HepG2 (cell line): ENCODE measurements around the gene ARHGAP26. TPM values are rescaled to one million over a fixed set of nuclear protein-coding genes. Genes with fewer than 3 reads are reported as not detected.

Experiments
- CBX5 ChIP-seq: sonication (generic); formaldehyde crosslinking; IDR thresholded peaks from 2 replicates; pipeline ENCODE4 v1.4.0; 2020; ENCODE audit warnings: missing genetic modification reagents, borderline replicate concordance
- FOXO1 ChIP-seq: sonication (generic); formaldehyde crosslinking; IDR thresholded peaks from 2 replicates; pipeline ENCODE4 v1.4.0; 2020; ENCODE audit warnings: missing genetic modification reagents
- HDAC1 ChIP-seq: sonication (generic); formaldehyde crosslinking; IDR thresholded peaks from 2 replicates; pipeline ENCODE4 v1.5.1; 2020; ENCODE audit warnings: mild to moderate bottlenecking, missing genetic modification reagents
- WIZ ChIP-seq: sonication (generic); formaldehyde crosslinking; IDR thresholded peaks from 2 replicates; pipeline ENCODE4 v1.5.1; 2020; ENCODE audit warnings: mild to moderate bottlenecking, missing genetic modification reagents
- ZNF143 ChIP-seq: sonication (generic); formaldehyde crosslinking; IDR thresholded peaks from 2 replicates; pipeline ENCODE4 v1.4.0; 2020; ENCODE audit warnings: missing genetic modification reagents
- ZNF383 ChIP-seq: sonication (generic); formaldehyde crosslinking; IDR thresholded peaks from 2 replicates; pipeline ENCODE4 v1.4.0; 2020; ENCODE audit warnings: missing genetic modification reagents, mild to moderate bottlenecking, borderline replicate concordance
- ZNF432 ChIP-seq: sonication (generic); formaldehyde crosslinking; IDR thresholded peaks from 2 replicates; pipeline ENCODE4 v1.5.0; 2020; ENCODE audit warnings: missing genetic modification reagents, mild to moderate bottlenecking, borderline replicate concordance
- ZNF761 ChIP-seq: sonication (generic); formaldehyde crosslinking; conservative IDR thresholded peaks from 2 replicates; pipeline ENCODE4 v1.4.0; 2020; ENCODE audit warnings: mild to moderate bottlenecking, missing genetic modification reagents
- polyA plus RNA-seq, 8 experiments: library from polyadenylated mRNA; depleted of rRNA in 3 of 8; stranded (reverse) in 7 of 8; unstranded in 1 of 8; fragments of >200 nt; fragmentation: Illumina TruSeq in 4 of 8; extraction: Trizol in 4 of 8; gene quantifications; 2 replicates each; pipeline versions ENCODE4 v1.2.1 to v1.2.3, GENCODE V29; 2011 to 2016; ENCODE audit warnings: low read depth in 4 of 8, missing spikeins in 1 of 8, mixed read lengths in 1 of 8; ENCODE audit not compliant: insufficient read depth in 1 of 8
- total RNA-seq, 5 experiments: library from RNA; depleted of rRNA; stranded (reverse); fragments of >200 nt; fragmentation: Illumina TruSeq; extraction: Trizol; gene quantifications; 2 replicates each; pipeline ENCODE4 v1.2.3, GENCODE V29; 2016; ENCODE audit warnings: low read depth in 1 of 5
- TF ChIP-seq, protein P1 (sequence below): IDR thresholded peaks from 2 replicates; pipeline ENCODE4 v1.6.1; 2016; ENCODE audit warnings: low read depth, missing genetic modification reagents, missing compliant biosample characterization
- TF ChIP-seq, protein P2 (sequence below): sonication (generic); formaldehyde crosslinking; IDR thresholded peaks from 2 replicates; pipeline ENCODE4 v1.4.0; 2020; ENCODE audit warnings: mild to moderate bottlenecking, missing genetic modification reagents
- TF ChIP-seq, protein P3 (sequence below): sonication (generic); formaldehyde crosslinking; IDR thresholded peaks from 2 replicates; pipeline ENCODE4 v1.8.0; 2022; ENCODE audit warnings: mild to moderate bottlenecking, missing genetic modification reagents, moderate library complexity
- TF ChIP-seq, protein P4 (sequence below): fragments of 450-650 bp; IDR thresholded peaks from 2 replicates; pipeline ENCODE4 v1.6.1; 2017; ENCODE audit warnings: mild to moderate bottlenecking
- TF ChIP-seq, protein P5 (sequence below): sonication (generic); formaldehyde crosslinking; IDR thresholded peaks from 2 replicates; pipeline ENCODE4 v1.8.0; 2022; ENCODE audit warnings: mild to moderate bottlenecking, missing genetic modification reagents; ENCODE audit not compliant: insufficient replicate concordance

Gene ARHGAP26
- total and polyA plus RNA-seq, 2 of the 13 experiments (the other 11 are each of a cell fraction or from before 2014, with no cell fraction given): 9.6 to 18.2 TPM

DNA sequence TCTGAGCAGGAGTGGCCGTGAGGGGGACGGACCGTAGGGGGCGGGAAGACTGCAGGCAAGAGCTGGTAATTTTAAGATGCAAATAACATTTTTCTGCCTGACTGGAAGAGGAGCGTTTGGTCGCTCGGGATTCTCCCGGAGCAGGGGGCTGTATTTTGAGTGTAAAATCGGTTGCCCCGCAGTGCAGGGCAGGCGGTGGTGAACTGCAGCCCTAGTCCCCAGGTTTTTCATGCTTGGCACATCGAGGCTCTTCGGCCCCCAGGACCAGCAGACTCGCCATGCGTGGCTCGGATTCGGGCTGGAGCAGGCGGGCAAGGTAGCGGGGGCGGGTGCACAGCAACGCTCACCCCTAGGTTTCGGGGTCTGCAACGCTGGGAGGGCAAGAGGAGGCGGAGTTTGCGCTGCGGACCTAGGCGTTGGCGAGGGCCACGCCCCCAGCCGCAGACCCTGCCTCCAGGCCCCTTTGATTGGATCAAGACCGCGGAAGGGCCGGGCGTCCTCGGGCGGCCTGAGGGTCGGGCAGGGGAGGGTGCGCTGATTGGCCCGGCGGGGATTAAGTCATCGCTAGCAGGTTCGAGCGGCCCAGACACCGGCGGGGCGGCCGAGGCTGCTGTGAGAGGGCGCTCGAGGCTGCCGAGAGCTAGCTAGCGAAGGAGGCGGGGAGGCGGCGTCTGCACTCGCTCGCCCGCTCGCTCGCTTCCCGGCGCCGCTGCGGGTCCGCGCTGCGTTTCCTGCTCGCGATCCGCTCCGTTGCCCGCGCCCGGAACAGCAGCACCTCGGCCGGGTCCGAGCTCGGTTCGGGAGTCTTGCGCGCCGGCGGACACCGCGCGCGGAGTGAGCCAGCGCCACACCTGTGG is at the start of gene ARHGAP26 (continued):
- TF ChIP-seq, protein P1, sequence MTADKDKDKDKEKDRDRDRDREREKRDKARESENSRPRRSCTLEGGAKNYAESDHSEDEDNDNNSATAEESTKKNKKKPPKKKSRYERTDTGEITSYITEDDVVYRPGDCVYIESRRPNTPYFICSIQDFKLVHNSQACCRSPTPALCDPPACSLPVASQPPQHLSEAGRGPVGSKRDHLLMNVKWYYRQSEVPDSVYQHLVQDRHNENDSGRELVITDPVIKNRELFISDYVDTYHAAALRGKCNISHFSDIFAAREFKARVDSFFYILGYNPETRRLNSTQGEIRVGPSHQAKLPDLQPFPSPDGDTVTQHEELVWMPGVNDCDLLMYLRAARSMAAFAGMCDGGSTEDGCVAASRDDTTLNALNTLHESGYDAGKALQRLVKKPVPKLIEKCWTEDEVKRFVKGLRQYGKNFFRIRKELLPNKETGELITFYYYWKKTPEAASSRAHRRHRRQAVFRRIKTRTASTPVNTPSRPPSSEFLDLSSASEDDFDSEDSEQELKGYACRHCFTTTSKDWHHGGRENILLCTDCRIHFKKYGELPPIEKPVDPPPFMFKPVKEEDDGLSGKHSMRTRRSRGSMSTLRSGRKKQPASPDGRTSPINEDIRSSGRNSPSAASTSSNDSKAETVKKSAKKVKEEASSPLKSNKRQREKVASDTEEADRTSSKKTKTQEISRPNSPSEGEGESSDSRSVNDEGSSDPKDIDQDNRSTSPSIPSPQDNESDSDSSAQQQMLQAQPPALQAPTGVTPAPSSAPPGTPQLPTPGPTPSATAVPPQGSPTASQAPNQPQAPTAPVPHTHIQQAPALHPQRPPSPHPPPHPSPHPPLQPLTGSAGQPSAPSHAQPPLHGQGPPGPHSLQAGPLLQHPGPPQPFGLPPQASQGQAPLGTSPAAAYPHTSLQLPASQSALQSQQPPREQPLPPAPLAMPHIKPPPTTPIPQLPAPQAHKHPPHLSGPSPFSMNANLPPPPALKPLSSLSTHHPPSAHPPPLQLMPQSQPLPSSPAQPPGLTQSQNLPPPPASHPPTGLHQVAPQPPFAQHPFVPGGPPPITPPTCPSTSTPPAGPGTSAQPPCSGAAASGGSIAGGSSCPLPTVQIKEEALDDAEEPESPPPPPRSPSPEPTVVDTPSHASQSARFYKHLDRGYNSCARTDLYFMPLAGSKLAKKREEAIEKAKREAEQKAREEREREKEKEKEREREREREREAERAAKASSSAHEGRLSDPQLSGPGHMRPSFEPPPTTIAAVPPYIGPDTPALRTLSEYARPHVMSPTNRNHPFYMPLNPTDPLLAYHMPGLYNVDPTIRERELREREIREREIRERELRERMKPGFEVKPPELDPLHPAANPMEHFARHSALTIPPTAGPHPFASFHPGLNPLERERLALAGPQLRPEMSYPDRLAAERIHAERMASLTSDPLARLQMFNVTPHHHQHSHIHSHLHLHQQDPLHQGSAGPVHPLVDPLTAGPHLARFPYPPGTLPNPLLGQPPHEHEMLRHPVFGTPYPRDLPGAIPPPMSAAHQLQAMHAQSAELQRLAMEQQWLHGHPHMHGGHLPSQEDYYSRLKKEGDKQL (CRISPR knock-in tag): peak; percentile 23; the same call in 1 of the 2 replicates
- TF ChIP-seq, protein P2, sequence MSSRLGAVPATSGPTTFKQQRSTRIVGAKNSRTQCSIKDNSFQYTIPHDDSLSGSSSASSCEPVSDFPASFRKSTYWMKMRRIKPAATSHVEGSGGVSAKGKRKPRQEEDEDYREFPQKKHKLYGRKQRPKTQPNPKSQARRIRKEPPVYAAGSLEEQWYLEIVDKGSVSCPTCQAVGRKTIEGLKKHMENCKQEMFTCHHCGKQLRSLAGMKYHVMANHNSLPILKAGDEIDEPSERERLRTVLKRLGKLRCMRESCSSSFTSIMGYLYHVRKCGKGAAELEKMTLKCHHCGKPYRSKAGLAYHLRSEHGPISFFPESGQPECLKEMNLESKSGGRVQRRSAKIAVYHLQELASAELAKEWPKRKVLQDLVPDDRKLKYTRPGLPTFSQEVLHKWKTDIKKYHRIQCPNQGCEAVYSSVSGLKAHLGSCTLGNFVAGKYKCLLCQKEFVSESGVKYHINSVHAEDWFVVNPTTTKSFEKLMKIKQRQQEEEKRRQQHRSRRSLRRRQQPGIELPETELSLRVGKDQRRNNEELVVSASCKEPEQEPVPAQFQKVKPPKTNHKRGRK (CRISPR knock-in tag): no peak
- TF ChIP-seq, protein P3, sequence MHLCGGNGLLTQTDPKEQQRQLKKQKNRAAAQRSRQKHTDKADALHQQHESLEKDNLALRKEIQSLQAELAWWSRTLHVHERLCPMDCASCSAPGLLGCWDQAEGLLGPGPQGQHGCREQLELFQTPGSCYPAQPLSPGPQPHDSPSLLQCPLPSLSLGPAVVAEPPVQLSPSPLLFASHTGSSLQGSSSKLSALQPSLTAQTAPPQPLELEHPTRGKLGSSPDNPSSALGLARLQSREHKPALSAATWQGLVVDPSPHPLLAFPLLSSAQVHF (CRISPR knock-in tag): no peak
- TF ChIP-seq CBX5 (CRISPR knock-in tag) (no peak), ZNF432 (CRISPR knock-in tag) (no peak), FOXO1 (CRISPR knock-in tag) (0 out of 2 replicates have a peak, but pooled peaks have one; percentile 14), ZNF383 (CRISPR knock-in tag) (no peak), HDAC1 (CRISPR knock-in tag) (peak; percentile 64; the same call in 1 of the 2 replicates), ZNF143 (CRISPR knock-in tag) (no peak), ZNF761 (CRISPR knock-in tag) (no peak), WIZ (CRISPR knock-in tag) (no peak)
- TF ChIP-seq, protein P4, sequence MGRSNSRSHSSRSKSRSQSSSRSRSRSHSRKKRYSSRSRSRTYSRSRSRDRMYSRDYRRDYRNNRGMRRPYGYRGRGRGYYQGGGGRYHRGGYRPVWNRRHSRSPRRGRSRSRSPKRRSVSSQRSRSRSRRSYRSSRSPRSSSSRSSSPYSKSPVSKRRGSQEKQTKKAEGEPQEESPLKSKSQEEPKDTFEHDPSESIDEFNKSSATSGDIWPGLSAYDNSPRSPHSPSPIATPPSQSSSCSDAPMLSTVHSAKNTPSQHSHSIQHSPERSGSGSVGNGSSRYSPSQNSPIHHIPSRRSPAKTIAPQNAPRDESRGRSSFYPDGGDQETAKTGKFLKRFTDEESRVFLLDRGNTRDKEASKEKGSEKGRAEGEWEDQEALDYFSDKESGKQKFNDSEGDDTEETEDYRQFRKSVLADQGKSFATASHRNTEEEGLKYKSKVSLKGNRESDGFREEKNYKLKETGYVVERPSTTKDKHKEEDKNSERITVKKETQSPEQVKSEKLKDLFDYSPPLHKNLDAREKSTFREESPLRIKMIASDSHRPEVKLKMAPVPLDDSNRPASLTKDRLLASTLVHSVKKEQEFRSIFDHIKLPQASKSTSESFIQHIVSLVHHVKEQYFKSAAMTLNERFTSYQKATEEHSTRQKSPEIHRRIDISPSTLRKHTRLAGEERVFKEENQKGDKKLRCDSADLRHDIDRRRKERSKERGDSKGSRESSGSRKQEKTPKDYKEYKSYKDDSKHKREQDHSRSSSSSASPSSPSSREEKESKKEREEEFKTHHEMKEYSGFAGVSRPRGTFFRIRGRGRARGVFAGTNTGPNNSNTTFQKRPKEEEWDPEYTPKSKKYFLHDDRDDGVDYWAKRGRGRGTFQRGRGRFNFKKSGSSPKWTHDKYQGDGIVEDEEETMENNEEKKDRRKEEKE: no peak
- TF ChIP-seq, protein P5, sequence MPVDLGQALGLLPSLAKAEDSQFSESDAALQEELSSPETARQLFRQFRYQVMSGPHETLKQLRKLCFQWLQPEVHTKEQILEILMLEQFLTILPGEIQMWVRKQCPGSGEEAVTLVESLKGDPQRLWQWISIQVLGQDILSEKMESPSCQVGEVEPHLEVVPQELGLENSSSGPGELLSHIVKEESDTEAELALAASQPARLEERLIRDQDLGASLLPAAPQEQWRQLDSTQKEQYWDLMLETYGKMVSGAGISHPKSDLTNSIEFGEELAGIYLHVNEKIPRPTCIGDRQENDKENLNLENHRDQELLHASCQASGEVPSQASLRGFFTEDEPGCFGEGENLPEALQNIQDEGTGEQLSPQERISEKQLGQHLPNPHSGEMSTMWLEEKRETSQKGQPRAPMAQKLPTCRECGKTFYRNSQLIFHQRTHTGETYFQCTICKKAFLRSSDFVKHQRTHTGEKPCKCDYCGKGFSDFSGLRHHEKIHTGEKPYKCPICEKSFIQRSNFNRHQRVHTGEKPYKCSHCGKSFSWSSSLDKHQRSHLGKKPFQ (CRISPR knock-in tag): no peak
